OCI-LY1 (cell line): Measurements from ENCODE around the gene MXRA5.

Source experiments
- H2AFZ ChIP-seq: fragments of 200-600 bp; sonication (generic), shearing (Covaris generic); 2 replicates; pipeline ENCODE4 v1.6.0; 2014; ENCODE audit warnings: antibody characterized with exemption, mild to moderate bottlenecking, low read length
- H3F3A ChIP-seq: fragments of 200-600 bp; sonication (generic), shearing (Covaris generic); 2 replicates; pipeline ENCODE4 v1.6.0; 2014; ENCODE audit warnings: mild to moderate bottlenecking, antibody characterized with exemption, low read length, moderate library complexity; ENCODE audit not compliant: insufficient read depth
- H3K27ac ChIP-seq: fragments of 200-600 bp; sonication (generic); 2 replicates; pipeline ENCODE4 v1.5.1; 2014; ENCODE audit warnings: low read length, mixed run types, mild to moderate bottlenecking, low read depth; ENCODE audit not compliant: poor library complexity, severe bottlenecking
- H3K27me3 ChIP-seq: fragments of 200-600 bp; sonication (generic); 2 replicates; pipeline ENCODE4 v1.6.0; 2014; ENCODE audit warnings: antibody characterized with exemption, mild to moderate bottlenecking, low read length, moderate library complexity; ENCODE audit not compliant: insufficient read depth
- H3K36me3 ChIP-seq: fragments of 200-600 bp; sonication (generic); 2 replicates; pipeline ENCODE4 v1.6.1; 2014; ENCODE audit warnings: mild to moderate bottlenecking, antibody characterized with exemption, low read length, moderate library complexity, mixed read lengths; ENCODE audit not compliant: insufficient read depth
- H3K4me1 ChIP-seq: fragments of 200-600 bp; sonication (generic); 2 replicates; pipeline ENCODE4 v1.5.1; 2014; ENCODE audit warnings: mild to moderate bottlenecking, low read length, moderate library complexity; ENCODE audit not compliant: insufficient read depth, severe bottlenecking
- H3K4me2 ChIP-seq: fragments of 200-600 bp; sonication (generic), shearing (Covaris generic); 2 replicates; pipeline ENCODE4 v1.6.1; 2014; ENCODE audit warnings: low read length
- H3K4me3 ChIP-seq: fragments of 200-600 bp; sonication (generic); 2 replicates; pipeline ENCODE4 v1.5.1; 2014; ENCODE audit warnings: low read length, low read depth, mild to moderate bottlenecking, mixed read lengths; ENCODE audit not compliant: poor library complexity, severe bottlenecking
- H3K79me2 ChIP-seq: fragments of 200-600 bp; shearing (Covaris generic); 2 replicates; pipeline ENCODE4 v1.6.1; 2016; ENCODE audit warnings: mixed run types, low read length, mixed read lengths; ENCODE audit not compliant: insufficient read depth
- H3K9ac ChIP-seq: fragments of 200-600 bp; sonication (generic), shearing (Covaris generic); 2 replicates; pipeline ENCODE4 v1.6.1; 2014; ENCODE audit warnings: mild to moderate bottlenecking, low read length, mixed read lengths
- H3K9me2 ChIP-seq: fragments of 200-600 bp; sonication (generic), shearing (Covaris generic); 2 replicates; pipeline ENCODE4 v1.6.1; 2014; ENCODE audit warnings: low read depth, mild to moderate bottlenecking, low read length, mixed read lengths
- H3K9me3 ChIP-seq: fragments of 200-600 bp; shearing (Covaris generic); 2 replicates; pipeline ENCODE4 v1.6.1; 2014; ENCODE audit warnings: low read length, mixed read lengths
- H4K20me1 ChIP-seq: fragments of 200-600 bp; sonication (generic), shearing (Covaris generic); 2 replicates; pipeline ENCODE4 v1.6.0; 2016; ENCODE audit warnings: mild to moderate bottlenecking, low read length; ENCODE audit not compliant: insufficient read depth
- EZH2 ChIP-seq: fragments of 200-600 bp; sonication (generic), shearing (Covaris generic); IDR thresholded peaks from 2 replicates; pipeline ENCODE4 v1.8.0; 2017; ENCODE audit warnings: borderline replicate concordance, mixed run types, mild to moderate bottlenecking, antibody characterized with exemption, low read length, moderate library complexity, mixed read lengths
- TF ChIP-seq, protein P1 (sequence below): fragments of 200-600 bp; sonication (generic), shearing (Covaris generic); IDR thresholded peaks from 2 replicates; pipeline ENCODE4 v1.5.1; 2017; ENCODE audit warnings: mild to moderate bottlenecking, antibody characterized with exemption, low read length, moderate library complexity, mixed read lengths

MXRA5 gene

DNA sequence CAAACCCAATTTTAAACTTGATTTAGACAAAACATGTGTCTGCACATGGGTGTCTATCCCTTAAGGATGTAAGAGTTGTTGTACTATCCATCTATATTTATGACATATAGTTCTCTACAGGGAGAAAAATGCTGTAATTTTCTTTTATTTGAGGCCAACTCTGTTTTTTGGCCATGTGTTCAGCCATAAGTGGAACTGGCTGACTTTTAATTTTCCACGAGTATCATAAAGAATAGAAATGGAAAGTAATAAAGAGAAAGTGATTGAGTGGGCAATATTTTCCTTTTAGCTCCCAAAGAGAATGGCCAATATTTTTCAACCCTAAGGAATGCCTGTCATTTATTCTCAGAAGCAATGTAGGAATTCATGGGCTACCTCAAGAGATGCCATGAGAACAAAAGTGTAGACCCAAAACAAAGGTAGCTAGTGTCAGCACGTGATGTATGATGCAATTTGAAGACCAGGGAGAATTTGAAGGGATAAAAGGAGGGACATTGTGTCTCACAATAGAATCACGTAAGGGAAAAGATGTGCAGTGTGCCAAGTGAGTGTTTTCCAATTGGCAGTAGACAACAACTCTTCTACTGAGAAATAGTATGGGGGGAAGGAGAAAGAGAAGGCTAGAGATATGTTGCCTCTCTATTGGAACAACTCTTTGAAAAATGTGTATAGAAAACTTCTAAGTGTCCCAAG is 27.8 kb upstream of the MXRA5 start:
- Histone ChIP-seq H3K27ac (no peak overlapping the region), H3K36me3 (no peaks in the 10 kb centered on the region), H3K4me1 (no peaks in the 10 kb centered on the region), H3K9me3 (no peaks in the 10 kb centered on the region), H4K20me1 (no peaks in the 10 kb centered on the region), H3K4me2 (no peak overlapping the region), H3F3A (no peaks in the 10 kb centered on the region), H3K9me2 (no peaks in the 10 kb centered on the region), H2AFZ (no peak overlapping the region), H3K79me2 (no peaks in the 10 kb centered on the region), H3K9ac (no peak overlapping the region), H3K27me3 (no peaks in the 10 kb centered on the region), H3K4me3 (no peak overlapping the region)
- TF ChIP-seq, protein P1, sequence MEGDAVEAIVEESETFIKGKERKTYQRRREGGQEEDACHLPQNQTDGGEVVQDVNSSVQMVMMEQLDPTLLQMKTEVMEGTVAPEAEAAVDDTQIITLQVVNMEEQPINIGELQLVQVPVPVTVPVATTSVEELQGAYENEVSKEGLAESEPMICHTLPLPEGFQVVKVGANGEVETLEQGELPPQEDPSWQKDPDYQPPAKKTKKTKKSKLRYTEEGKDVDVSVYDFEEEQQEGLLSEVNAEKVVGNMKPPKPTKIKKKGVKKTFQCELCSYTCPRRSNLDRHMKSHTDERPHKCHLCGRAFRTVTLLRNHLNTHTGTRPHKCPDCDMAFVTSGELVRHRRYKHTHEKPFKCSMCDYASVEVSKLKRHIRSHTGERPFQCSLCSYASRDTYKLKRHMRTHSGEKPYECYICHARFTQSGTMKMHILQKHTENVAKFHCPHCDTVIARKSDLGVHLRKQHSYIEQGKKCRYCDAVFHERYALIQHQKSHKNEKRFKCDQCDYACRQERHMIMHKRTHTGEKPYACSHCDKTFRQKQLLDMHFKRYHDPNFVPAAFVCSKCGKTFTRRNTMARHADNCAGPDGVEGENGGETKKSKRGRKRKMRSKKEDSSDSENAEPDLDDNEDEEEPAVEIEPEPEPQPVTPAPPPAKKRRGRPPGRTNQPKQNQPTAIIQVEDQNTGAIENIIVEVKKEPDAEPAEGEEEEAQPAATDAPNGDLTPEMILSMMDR: no peak
- no peak for TF ChIP-seq EZH2

DNA sequence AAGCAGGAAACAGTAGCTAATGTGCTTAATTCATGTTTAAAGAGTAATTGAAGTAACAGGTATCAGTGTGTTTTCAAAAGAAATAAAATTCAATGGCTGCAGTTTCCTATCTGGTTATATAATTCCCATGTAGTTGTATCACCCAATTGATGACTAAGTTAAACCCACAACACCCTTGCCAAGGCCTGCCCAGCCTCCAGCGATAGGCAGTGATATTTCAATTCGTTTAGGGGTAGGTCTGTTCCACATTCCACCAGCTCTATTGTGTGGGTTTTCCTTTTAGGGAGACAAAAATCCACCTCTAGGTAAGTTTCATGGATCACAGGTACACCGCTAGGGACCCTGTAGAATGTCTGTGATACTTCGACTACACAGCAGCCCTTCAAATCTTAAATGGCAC is 24.7 kb upstream of the MXRA5 start:
- H3K4me3 ChIP-seq: no peak overlapping the region
- H3K9ac ChIP-seq: no peak overlapping the region
- no peak overlapping the region for H3K27ac ChIP-seq
- H3K27me3 ChIP-seq: no peaks in the 10 kb centered on the region
- no peaks in the 10 kb centered on the region for H3F3A ChIP-seq
- no peak overlapping the region for H3K4me2 ChIP-seq
- H4K20me1 ChIP-seq: no peaks in the 10 kb centered on the region
- TF ChIP-seq EZH2: no peak
- TF ChIP-seq, protein P1: no peak
- no peaks in the 10 kb centered on the region for H3K36me3 ChIP-seq
- no peaks in the 10 kb centered on the region for H3K9me3 ChIP-seq
- no peak overlapping the region for H2AFZ ChIP-seq
- no peaks in the 10 kb centered on the region for H3K9me2 ChIP-seq
- no peaks in the 10 kb centered on the region for H3K4me1 ChIP-seq
- no peaks in the 10 kb centered on the region for H3K79me2 ChIP-seq

DNA sequence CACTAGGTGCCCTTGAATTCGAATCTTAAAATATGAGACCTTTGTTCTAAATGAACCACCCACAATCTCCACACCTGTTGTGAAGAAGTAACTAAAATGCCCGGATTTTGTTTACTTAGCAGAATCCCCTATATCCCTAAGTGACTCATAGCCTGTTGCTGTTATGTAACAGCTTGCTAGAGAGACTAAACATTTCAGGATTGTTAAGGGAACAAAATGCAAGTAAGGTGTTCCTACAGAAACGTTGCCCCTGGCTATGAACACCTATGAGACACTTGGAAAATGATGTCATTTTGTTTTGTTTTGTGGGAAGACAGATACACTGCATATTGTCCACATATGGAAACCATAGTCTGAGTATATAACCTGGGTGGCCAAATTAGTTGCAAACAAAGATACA is 24.2 kb upstream of the MXRA5 start:
- Histone ChIP-seq H2AFZ (no peak overlapping the region), H3K9me2 (no peaks in the 10 kb centered on the region), H3K4me1 (no peaks in the 10 kb centered on the region), H3F3A (no peaks in the 10 kb centered on the region), H3K9ac (no peak overlapping the region), H3K27me3 (no peaks in the 10 kb centered on the region), H4K20me1 (no peaks in the 10 kb centered on the region), H3K79me2 (no peaks in the 10 kb centered on the region), H3K36me3 (no peaks in the 10 kb centered on the region), H3K27ac (no peak overlapping the region), H3K4me3 (no peak overlapping the region), H3K4me2 (no peak overlapping the region), H3K9me3 (no peaks in the 10 kb centered on the region)
- no peak for TF ChIP-seq EZH2
- TF ChIP-seq, protein P1: no peak
